HepG2 (cell line): ENCODE data around the gene KATNAL1. TPM values are rescaled to one million over a fixed set of nuclear protein-coding genes. Genes with fewer than 3 reads are reported as not detected.

Experiments
- CREB1 ChIP-seq, 2 experiments: fragments of 450-650 bp in 1 of 2; IDR thresholded peaks; 2 replicates each; pipeline ENCODE4 v1.6.1; 2016 to 2017; ENCODE audit warnings: control low read depth in 1 of 2, mild to moderate bottlenecking in 1 of 2, missing compliant biosample characterization in 1 of 2, missing genetic modification characterization in 1 of 2
- ERF ChIP-seq: IDR thresholded peaks from 2 replicates; pipeline ENCODE4 v1.6.1; 2018; ENCODE audit warnings: missing biosample characterization, missing genetic modification reagents
- FOXA1 ChIP-seq, 2 experiments: fragments of 450-650 bp in 1 of 2; sonication (generic) in 1 of 2; formaldehyde crosslinking in 1 of 2; IDR thresholded peaks; 2 replicates each; pipeline versions ENCODE4 v1.4.0 to v1.6.1; 2016 to 2020; ENCODE audit warnings: missing genetic modification reagents in 1 of 2
- HDAC6 ChIP-seq: fragments of 200-600 bp; sonication (generic); IDR thresholded peaks from 2 replicates; pipeline ENCODE4 v1.7.0; 2017; ENCODE audit warnings: mild to moderate bottlenecking, antibody characterized with exemption, low read length, low read depth
- HES4 ChIP-seq: sonication (generic); formaldehyde crosslinking; IDR thresholded peaks from 2 replicates; pipeline ENCODE4 v1.9.0; 2021; ENCODE audit warnings: mild to moderate bottlenecking, missing genetic modification reagents, borderline replicate concordance
- ISL2 ChIP-seq: sonication (generic); formaldehyde crosslinking; IDR thresholded peaks from 2 replicates; pipeline ENCODE4 v1.5.0; 2020; ENCODE audit warnings: missing genetic modification reagents
- KDM5B ChIP-seq: sonication (generic); formaldehyde crosslinking; IDR thresholded peaks from 2 replicates; pipeline ENCODE4 v1.4.0; 2020; ENCODE audit warnings: missing genetic modification reagents, mild to moderate bottlenecking, borderline replicate concordance
- MEIS1 ChIP-seq: sonication (generic); formaldehyde crosslinking; IDR thresholded peaks from 2 replicates; pipeline ENCODE4 v1.9.0; 2021; ENCODE audit warnings: mild to moderate bottlenecking, missing genetic modification reagents, moderate library complexity, borderline replicate concordance
- SOX6 ChIP-seq, 2 experiments: fragments of 450-650 bp in 1 of 2; sonication (generic) in 1 of 2; formaldehyde crosslinking in 1 of 2; IDR thresholded peaks; 2 replicates each; pipeline versions ENCODE4 v1.4.0 to v1.6.1; 2017 to 2020; ENCODE audit warnings: antibody characterized with exemption in 1 of 2, mild to moderate bottlenecking in 1 of 2, missing genetic modification reagents in 1 of 2
- SP5 ChIP-seq: IDR thresholded peaks from 2 replicates; pipeline ENCODE4 v1.6.1; 2016; ENCODE audit warnings: low read depth, borderline replicate concordance
- ZC3H4 ChIP-seq: sonication (generic); formaldehyde crosslinking; IDR thresholded peaks from 2 replicates; pipeline ENCODE4 v1.4.0; 2020; ENCODE audit warnings: missing genetic modification reagents, borderline replicate concordance
- ZFP82 ChIP-seq: sonication (generic); formaldehyde crosslinking; IDR thresholded peaks from 2 replicates; pipeline ENCODE4 v1.5.1; 2020; ENCODE audit warnings: mild to moderate bottlenecking, missing genetic modification reagents, borderline replicate concordance
- ZNF136 ChIP-seq: sonication (generic); formaldehyde crosslinking; IDR thresholded peaks from 2 replicates; pipeline ENCODE4 v1.8.1; 2022; ENCODE audit warnings: low read depth, mild to moderate bottlenecking, moderate library complexity, missing genetic modification reagents
- ZNF143 ChIP-seq: sonication (generic); formaldehyde crosslinking; IDR thresholded peaks from 2 replicates; pipeline ENCODE4 v1.4.0; 2020; ENCODE audit warnings: missing genetic modification reagents
- ZNF263 ChIP-seq: sonication (generic); formaldehyde crosslinking; IDR thresholded peaks from 2 replicates; pipeline ENCODE4 v1.4.0; 2020; ENCODE audit warnings: missing genetic modification reagents
- ZNF44 ChIP-seq: sonication (generic); formaldehyde crosslinking; IDR thresholded peaks from 2 replicates; pipeline ENCODE4 v1.5.1; 2020; ENCODE audit warnings: mild to moderate bottlenecking, missing genetic modification reagents
- ZNF460 ChIP-seq: sonication (generic); formaldehyde crosslinking; IDR thresholded peaks from 2 replicates; pipeline ENCODE4 v1.5.1; 2020; ENCODE audit warnings: missing genetic modification reagents, mild to moderate bottlenecking, borderline replicate concordance
- ZNF501 ChIP-seq: sonication (generic); formaldehyde crosslinking; IDR thresholded peaks from 2 replicates; pipeline ENCODE4 v1.5.1; 2020; ENCODE audit warnings: mild to moderate bottlenecking, moderate library complexity, missing genetic modification reagents
- ZNF546 ChIP-seq: sonication (generic); formaldehyde crosslinking; conservative IDR thresholded peaks from 2 replicates; pipeline ENCODE4 v1.8.1; 2023; ENCODE audit warnings: mild to moderate bottlenecking, missing genetic modification reagents
- ZNF564 ChIP-seq: sonication (generic); formaldehyde crosslinking; IDR thresholded peaks from 2 replicates; pipeline ENCODE4 v1.8.1; 2023; ENCODE audit warnings: mild to moderate bottlenecking, missing genetic modification reagents
- polyA plus RNA-seq, 8 experiments: library from polyadenylated mRNA; depleted of rRNA in 3 of 8; stranded (reverse) in 7 of 8; unstranded in 1 of 8; fragments of >200 nt; fragmentation: Illumina TruSeq in 4 of 8; extraction: Trizol in 4 of 8; gene quantifications; 2 replicates each; pipeline versions ENCODE4 v1.2.1 to v1.2.3, GENCODE V29; 2011 to 2016; ENCODE audit warnings: low read depth in 4 of 8, missing spikeins in 1 of 8, mixed read lengths in 1 of 8; ENCODE audit not compliant: insufficient read depth in 1 of 8
- total RNA-seq, 5 experiments: library from RNA; depleted of rRNA; stranded (reverse); fragments of >200 nt; fragmentation: Illumina TruSeq; extraction: Trizol; gene quantifications; 2 replicates each; pipeline ENCODE4 v1.2.3, GENCODE V29; 2016; ENCODE audit warnings: low read depth in 1 of 5
- TF ChIP-seq, protein P1 (sequence below): sonication (generic); formaldehyde crosslinking; IDR thresholded peaks from 2 replicates; pipeline ENCODE4 v1.5.1; 2020; ENCODE audit warnings: missing genetic modification reagents, mild to moderate bottlenecking, borderline replicate concordance
- TF ChIP-seq, protein P2 (sequence below): sonication (generic); formaldehyde crosslinking; IDR thresholded peaks from 2 replicates; pipeline ENCODE4 v1.4.0; 2020; ENCODE audit warnings: missing genetic modification reagents
- TF ChIP-seq, protein P3 (sequence below): sonication (generic); formaldehyde crosslinking; IDR thresholded peaks from 2 replicates; pipeline ENCODE4 v1.4.0; 2020; ENCODE audit warnings: missing genetic modification reagents
- TF ChIP-seq, protein P4 (sequence below): sonication (generic); formaldehyde crosslinking; IDR thresholded peaks from 2 replicates; pipeline ENCODE4 v1.4.0; 2020; ENCODE audit warnings: mild to moderate bottlenecking, missing genetic modification reagents
- TF ChIP-seq, protein P5 (sequence below): sonication (generic); formaldehyde crosslinking; IDR thresholded peaks from 2 replicates; pipeline ENCODE4 v1.4.0; 2020; ENCODE audit warnings: missing genetic modification reagents

KATNAL1 gene
- total and polyA plus RNA-seq, 2 of the 13 experiments (the other 11 are each of a cell fraction or from before 2014, with no cell fraction given) = 3.2 to 11.8 TPM

DNA sequence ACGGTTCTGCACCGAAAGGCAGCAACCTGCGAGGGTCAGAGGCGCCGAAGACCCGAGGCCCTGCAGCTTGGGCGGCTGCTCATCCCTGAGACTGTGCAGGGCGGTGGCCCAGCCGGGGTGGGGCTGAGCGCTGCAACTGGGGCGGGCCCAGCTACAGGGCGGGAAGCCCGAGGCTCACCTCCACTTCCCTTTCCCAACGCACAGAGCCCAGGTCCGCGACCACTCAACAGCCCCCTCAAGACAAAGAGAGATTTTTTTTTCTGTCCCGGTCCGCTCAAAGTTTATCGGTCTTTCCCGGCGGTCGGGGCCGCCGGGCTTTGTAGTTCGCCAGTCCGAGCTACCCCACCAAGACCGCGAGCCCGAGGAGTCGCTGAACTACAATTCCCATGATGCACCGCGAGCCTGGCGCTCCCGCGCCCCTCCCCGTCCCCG is 573 bp downstream of the KATNAL1 start (continued):
- TF ChIP-seq, protein P1, sequence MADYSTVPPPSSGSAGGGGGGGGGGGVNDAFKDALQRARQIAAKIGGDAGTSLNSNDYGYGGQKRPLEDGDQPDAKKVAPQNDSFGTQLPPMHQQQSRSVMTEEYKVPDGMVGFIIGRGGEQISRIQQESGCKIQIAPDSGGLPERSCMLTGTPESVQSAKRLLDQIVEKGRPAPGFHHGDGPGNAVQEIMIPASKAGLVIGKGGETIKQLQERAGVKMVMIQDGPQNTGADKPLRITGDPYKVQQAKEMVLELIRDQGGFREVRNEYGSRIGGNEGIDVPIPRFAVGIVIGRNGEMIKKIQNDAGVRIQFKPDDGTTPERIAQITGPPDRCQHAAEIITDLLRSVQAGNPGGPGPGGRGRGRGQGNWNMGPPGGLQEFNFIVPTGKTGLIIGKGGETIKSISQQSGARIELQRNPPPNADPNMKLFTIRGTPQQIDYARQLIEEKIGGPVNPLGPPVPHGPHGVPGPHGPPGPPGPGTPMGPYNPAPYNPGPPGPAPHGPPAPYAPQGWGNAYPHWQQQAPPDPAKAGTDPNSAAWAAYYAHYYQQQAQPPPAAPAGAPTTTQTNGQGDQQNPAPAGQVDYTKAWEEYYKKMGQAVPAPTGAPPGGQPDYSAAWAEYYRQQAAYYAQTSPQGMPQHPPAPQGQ (CRISPR knock-in tag) = no peak
- TF ChIP-seq SP5 (CRISPR knock-in tag) = no peak
- TF ChIP-seq SOX6 (IDR thresholded peaks at IDR 0.05) = no peak
- TF ChIP-seq SOX6 (CRISPR knock-in tag; IDR thresholded peaks at IDR 0.05) = no peak
- no peak for TF ChIP-seq ZFP82 (CRISPR knock-in tag)
- TF ChIP-seq KDM5B (CRISPR knock-in tag) = no peak; the same call in 1 of the 2 replicates
- TF ChIP-seq ISL2 = 0 out of 2 replicates have a peak, but pooled peaks have one; percentile 4
- TF ChIP-seq ERF (CRISPR knock-in tag) = no peak
- TF ChIP-seq ZNF143 = peak; percentile 95
- 0 out of 2 replicates have a peak, but pooled peaks have one; percentile 23 for TF ChIP-seq ZNF501 (CRISPR knock-in tag)
- TF ChIP-seq ZNF44 (CRISPR knock-in tag) = no peak
- no peak for TF ChIP-seq ZNF460
- TF ChIP-seq, protein P2, sequence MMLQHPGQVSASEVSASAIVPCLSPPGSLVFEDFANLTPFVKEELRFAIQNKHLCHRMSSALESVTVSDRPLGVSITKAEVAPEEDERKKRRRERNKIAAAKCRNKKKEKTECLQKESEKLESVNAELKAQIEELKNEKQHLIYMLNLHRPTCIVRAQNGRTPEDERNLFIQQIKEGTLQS (CRISPR knock-in tag) = no peak
- TF ChIP-seq ZNF136 (CRISPR knock-in tag) = no peak
- TF ChIP-seq MEIS1 (CRISPR knock-in tag) = no peak
- no peak for TF ChIP-seq ZNF564 (CRISPR knock-in tag)
- TF ChIP-seq ZNF546 = 0 out of 2 replicates have a peak, but pooled peaks have one; percentile 23
- TF ChIP-seq ZNF263 = peak; percentile 43; the same call in 1 of the 2 replicates
- TF ChIP-seq, protein P3, sequence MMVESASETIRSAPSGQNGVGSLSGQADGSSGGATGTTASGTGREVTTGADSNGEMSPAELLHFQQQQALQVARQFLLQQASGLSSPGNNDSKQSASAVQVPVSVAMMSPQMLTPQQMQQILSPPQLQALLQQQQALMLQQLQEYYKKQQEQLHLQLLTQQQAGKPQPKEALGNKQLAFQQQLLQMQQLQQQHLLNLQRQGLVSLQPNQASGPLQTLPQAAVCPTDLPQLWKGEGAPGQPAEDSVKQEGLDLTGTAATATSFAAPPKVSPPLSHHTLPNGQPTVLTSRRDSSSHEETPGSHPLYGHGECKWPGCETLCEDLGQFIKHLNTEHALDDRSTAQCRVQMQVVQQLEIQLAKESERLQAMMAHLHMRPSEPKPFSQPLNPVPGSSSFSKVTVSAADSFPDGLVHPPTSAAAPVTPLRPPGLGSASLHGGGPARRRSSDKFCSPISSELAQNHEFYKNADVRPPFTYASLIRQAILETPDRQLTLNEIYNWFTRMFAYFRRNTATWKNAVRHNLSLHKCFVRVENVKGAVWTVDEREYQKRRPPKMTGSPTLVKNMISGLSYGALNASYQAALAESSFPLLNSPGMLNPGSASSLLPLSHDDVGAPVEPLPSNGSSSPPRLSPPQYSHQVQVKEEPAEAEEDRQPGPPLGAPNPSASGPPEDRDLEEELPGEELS (CRISPR knock-in tag) = no peak
- TF ChIP-seq HDAC6 = no peak
- no peak for TF ChIP-seq FOXA1 (IDR thresholded peaks at IDR 0.05)
- TF ChIP-seq FOXA1 (CRISPR knock-in tag; IDR thresholded peaks at IDR 0.05) = no peak
- TF ChIP-seq, protein P4, sequence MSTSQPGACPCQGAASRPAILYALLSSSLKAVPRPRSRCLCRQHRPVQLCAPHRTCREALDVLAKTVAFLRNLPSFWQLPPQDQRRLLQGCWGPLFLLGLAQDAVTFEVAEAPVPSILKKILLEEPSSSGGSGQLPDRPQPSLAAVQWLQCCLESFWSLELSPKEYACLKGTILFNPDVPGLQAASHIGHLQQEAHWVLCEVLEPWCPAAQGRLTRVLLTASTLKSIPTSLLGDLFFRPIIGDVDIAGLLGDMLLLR (CRISPR knock-in tag) = no peak
- TF ChIP-seq CREB1 (IDR thresholded peaks at IDR 0.05) = no peak
- TF ChIP-seq CREB1 (CRISPR knock-in tag; IDR thresholded peaks at IDR 0.05) = no peak
- 0 out of 2 replicates have a peak, but pooled peaks have one; percentile 37 for TF ChIP-seq HES4 (CRISPR knock-in tag)
- no peak for TF ChIP-seq ZC3H4 (CRISPR knock-in tag)
- TF ChIP-seq, protein P5, sequence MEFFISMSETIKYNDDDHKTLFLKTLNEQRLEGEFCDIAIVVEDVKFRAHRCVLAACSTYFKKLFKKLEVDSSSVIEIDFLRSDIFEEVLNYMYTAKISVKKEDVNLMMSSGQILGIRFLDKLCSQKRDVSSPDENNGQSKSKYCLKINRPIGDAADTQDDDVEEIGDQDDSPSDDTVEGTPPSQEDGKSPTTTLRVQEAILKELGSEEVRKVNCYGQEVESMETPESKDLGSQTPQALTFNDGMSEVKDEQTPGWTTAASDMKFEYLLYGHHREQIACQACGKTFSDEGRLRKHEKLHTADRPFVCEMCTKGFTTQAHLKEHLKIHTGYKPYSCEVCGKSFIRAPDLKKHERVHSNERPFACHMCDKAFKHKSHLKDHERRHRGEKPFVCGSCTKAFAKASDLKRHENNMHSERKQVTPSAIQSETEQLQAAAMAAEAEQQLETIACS (CRISPR knock-in tag) = no peak; the same call in 1 of the 2 replicates
